OCI-LY1 (cell line): ENCODE data around the gene PCDHGA1.
A peak's percentile ranks its signal among the peaks of the same experiment; 100 is the strongest.

Experiments
- H2AFZ ChIP-seq: fragments of 200-600 bp; sonication (generic), shearing (Covaris generic); 2 replicates; pipeline ENCODE4 v1.6.0; 2014; ENCODE audit warnings: antibody characterized with exemption, mild to moderate bottlenecking, low read length
- H3F3A ChIP-seq: fragments of 200-600 bp; sonication (generic), shearing (Covaris generic); 2 replicates; pipeline ENCODE4 v1.6.0; 2014; ENCODE audit warnings: mild to moderate bottlenecking, antibody characterized with exemption, low read length, moderate library complexity; ENCODE audit not compliant: insufficient read depth
- H3K27ac ChIP-seq: fragments of 200-600 bp; sonication (generic); 2 replicates; pipeline ENCODE4 v1.5.1; 2014; ENCODE audit warnings: low read length, mixed run types, mild to moderate bottlenecking, low read depth; ENCODE audit not compliant: poor library complexity, severe bottlenecking
- H3K27me3 ChIP-seq: fragments of 200-600 bp; sonication (generic); 2 replicates; pipeline ENCODE4 v1.6.0; 2014; ENCODE audit warnings: antibody characterized with exemption, mild to moderate bottlenecking, low read length, moderate library complexity; ENCODE audit not compliant: insufficient read depth
- H3K36me3 ChIP-seq: fragments of 200-600 bp; sonication (generic); 2 replicates; pipeline ENCODE4 v1.6.1; 2014; ENCODE audit warnings: mild to moderate bottlenecking, antibody characterized with exemption, low read length, moderate library complexity, mixed read lengths; ENCODE audit not compliant: insufficient read depth
- H3K4me1 ChIP-seq: fragments of 200-600 bp; sonication (generic); 2 replicates; pipeline ENCODE4 v1.5.1; 2014; ENCODE audit warnings: mild to moderate bottlenecking, low read length, moderate library complexity; ENCODE audit not compliant: insufficient read depth, severe bottlenecking
- H3K4me2 ChIP-seq: fragments of 200-600 bp; sonication (generic), shearing (Covaris generic); 2 replicates; pipeline ENCODE4 v1.6.1; 2014; ENCODE audit warnings: low read length
- H3K4me3 ChIP-seq: fragments of 200-600 bp; sonication (generic); 2 replicates; pipeline ENCODE4 v1.5.1; 2014; ENCODE audit warnings: low read length, low read depth, mild to moderate bottlenecking, mixed read lengths; ENCODE audit not compliant: poor library complexity, severe bottlenecking
- H3K79me2 ChIP-seq: fragments of 200-600 bp; shearing (Covaris generic); 2 replicates; pipeline ENCODE4 v1.6.1; 2016; ENCODE audit warnings: mixed run types, low read length, mixed read lengths; ENCODE audit not compliant: insufficient read depth
- H3K9ac ChIP-seq: fragments of 200-600 bp; sonication (generic), shearing (Covaris generic); 2 replicates; pipeline ENCODE4 v1.6.1; 2014; ENCODE audit warnings: mild to moderate bottlenecking, low read length, mixed read lengths
- H3K9me2 ChIP-seq: fragments of 200-600 bp; sonication (generic), shearing (Covaris generic); 2 replicates; pipeline ENCODE4 v1.6.1; 2014; ENCODE audit warnings: low read depth, mild to moderate bottlenecking, low read length, mixed read lengths
- H3K9me3 ChIP-seq: fragments of 200-600 bp; shearing (Covaris generic); 2 replicates; pipeline ENCODE4 v1.6.1; 2014; ENCODE audit warnings: low read length, mixed read lengths
- H4K20me1 ChIP-seq: fragments of 200-600 bp; sonication (generic), shearing (Covaris generic); 2 replicates; pipeline ENCODE4 v1.6.0; 2016; ENCODE audit warnings: mild to moderate bottlenecking, low read length; ENCODE audit not compliant: insufficient read depth
- EZH2 ChIP-seq: fragments of 200-600 bp; sonication (generic), shearing (Covaris generic); IDR thresholded peaks from 2 replicates; pipeline ENCODE4 v1.8.0; 2017; ENCODE audit warnings: borderline replicate concordance, mixed run types, mild to moderate bottlenecking, antibody characterized with exemption, low read length, moderate library complexity, mixed read lengths
- TF ChIP-seq, protein P1 (sequence below): fragments of 200-600 bp; sonication (generic), shearing (Covaris generic); IDR thresholded peaks from 2 replicates; pipeline ENCODE4 v1.5.1; 2017; ENCODE audit warnings: mild to moderate bottlenecking, antibody characterized with exemption, low read length, moderate library complexity, mixed read lengths

Gene PCDHGA1

DNA sequence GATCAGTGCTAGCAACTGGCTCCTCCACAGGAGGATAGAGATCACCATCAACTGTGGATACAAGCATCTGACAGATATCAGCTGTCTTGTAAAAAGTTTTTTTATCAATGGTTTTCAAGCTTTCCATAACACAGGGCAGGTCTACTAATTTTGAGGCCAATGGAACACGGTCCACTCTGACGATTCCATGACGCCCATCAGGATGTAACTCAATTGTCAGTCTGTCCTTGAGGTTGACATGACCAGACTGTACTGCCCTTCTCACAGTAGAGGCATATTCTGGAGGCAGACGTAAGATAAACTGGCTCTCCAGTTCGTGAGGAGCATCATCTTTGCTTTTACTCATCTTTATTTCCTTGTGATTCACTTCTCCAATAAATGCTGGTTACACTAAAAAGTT is 10.6 kb upstream of the PCDHGA1 start:
- no peak overlapping the region for H2AFZ ChIP-seq
- H3K27me3 ChIP-seq = no peaks in the 10 kb centered on the region
- H3K36me3 ChIP-seq = peaks cover 49% of the 10 kb centered on the region
- H3K9me3 ChIP-seq = peaks cover 34% of the 10 kb centered on the region
- peaks cover 19% of the 10 kb centered on the region for H3K4me1 ChIP-seq
- no peak overlapping the region; the same call in 1 of the 2 replicates for H3K9ac ChIP-seq
- no peak overlapping the region for H3K27ac ChIP-seq
- no peaks in the 10 kb centered on the region for H3F3A ChIP-seq
- H3K4me2 ChIP-seq = peak overlapping the region; percentile 66
- H3K9me2 ChIP-seq = no peaks in the 10 kb centered on the region
- peaks cover 24% of the 10 kb centered on the region for H3K79me2 ChIP-seq
- no peaks in the 10 kb centered on the region for H4K20me1 ChIP-seq
- H3K4me3 ChIP-seq = peak overlapping the region; percentile 86
- TF ChIP-seq EZH2 = no peak
- TF ChIP-seq, protein P1, sequence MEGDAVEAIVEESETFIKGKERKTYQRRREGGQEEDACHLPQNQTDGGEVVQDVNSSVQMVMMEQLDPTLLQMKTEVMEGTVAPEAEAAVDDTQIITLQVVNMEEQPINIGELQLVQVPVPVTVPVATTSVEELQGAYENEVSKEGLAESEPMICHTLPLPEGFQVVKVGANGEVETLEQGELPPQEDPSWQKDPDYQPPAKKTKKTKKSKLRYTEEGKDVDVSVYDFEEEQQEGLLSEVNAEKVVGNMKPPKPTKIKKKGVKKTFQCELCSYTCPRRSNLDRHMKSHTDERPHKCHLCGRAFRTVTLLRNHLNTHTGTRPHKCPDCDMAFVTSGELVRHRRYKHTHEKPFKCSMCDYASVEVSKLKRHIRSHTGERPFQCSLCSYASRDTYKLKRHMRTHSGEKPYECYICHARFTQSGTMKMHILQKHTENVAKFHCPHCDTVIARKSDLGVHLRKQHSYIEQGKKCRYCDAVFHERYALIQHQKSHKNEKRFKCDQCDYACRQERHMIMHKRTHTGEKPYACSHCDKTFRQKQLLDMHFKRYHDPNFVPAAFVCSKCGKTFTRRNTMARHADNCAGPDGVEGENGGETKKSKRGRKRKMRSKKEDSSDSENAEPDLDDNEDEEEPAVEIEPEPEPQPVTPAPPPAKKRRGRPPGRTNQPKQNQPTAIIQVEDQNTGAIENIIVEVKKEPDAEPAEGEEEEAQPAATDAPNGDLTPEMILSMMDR = no peak

DNA sequence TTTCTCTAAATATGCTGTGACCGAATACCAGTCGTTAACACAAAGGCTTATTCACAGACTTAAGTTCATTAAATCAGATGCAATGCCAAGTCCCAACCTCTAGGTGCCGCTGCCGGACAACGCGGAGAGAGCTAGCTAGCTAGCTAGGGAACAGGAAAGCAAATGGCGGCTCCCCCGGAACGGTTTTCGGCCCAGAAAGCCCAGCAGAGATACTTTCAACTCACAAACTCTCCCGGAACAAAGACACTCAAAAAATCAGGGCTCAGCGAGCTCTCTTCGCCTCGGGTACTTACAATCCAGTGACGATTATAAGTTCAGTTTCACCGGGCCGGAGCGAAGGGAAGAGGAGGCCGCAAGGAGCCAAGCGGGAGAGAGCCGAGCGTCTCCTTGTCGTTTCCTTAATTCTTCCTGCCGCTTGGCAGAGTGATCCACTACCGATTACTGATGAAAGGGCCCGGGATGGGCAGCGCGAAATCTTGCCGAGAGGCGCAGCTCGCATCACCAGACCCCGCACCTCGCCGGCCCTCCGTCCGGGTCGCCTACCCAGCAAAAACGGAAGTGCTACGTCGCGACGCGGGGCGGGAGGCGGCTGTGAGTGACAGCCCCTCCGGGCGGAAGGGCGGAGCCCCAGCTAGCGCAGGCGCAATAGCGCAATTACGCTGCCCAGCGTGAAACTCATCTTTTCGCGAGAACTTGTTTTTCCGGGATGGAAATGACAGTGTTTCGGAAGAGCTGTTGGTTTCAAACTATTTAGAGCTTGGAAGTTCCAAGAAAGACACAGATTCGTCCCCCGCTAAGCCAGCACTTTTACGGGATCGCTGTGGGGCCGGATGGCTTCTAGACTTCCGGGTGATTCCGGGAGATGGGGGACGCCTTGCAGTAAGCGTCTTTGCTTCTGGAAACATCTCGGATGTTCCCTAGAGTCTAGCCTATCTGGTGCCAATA is 9.8 kb upstream of the PCDHGA1 start, which contains the start of gene TAF7:
Gene TAF7 (minus strand): TSS at position 560 of the 945 bp plus-strand sequence. CDS start 740 bp downstream, outside the sequence.
- Histone ChIP-seq H3K4me3 (peak within 1 kb of the TSS; percentile 86), H3K4me1 (peaks cover 19% of the 10 kb centered on the region), H3F3A (no peaks in the 10 kb centered on the region), H3K9me3 (peaks cover 27% of the 10 kb centered on the region), H3K9ac (peak within 1 kb of the TSS; percentile 90), H4K20me1 (no peaks in the 10 kb centered on the region), H3K4me2 (peak within 1 kb of the TSS; percentile 66), H2AFZ (peak within 1 kb of the TSS; percentile 21), H3K79me2 (peaks cover 24% of the 10 kb centered on the region), H3K36me3 (peaks cover 43% of the 10 kb centered on the region), H3K27me3 (no peaks in the 10 kb centered on the region), H3K27ac (peak within 1 kb of the TSS; percentile 88), H3K9me2 (no peaks in the 10 kb centered on the region)
- TF ChIP-seq, protein P1 = peak; percentile 87
- TF ChIP-seq EZH2 = no peak

DNA sequence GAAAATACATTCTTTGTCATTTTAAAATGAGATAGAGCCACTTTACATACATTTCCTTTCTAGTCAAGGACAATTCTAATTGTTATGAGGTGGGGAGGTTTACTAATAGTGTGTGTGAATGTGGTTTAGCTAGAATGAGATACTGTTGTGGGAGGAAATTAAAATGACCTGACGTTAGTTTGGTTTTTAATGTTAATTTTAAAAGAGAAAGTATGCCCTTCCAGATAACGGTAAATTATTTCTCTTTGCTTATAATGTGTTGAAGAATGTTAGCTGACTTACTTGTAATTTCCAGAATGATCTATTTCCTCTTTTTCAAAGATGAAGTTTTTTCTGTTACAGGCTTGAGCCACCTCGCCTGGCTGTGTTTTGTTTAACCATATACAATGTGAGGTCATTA is 8.1 kb upstream of the PCDHGA1 start:
- Histone ChIP-seq H2AFZ (no peak overlapping the region), H3K9me3 (peaks cover 20% of the 10 kb centered on the region)

More for the DNA sequence above, 8.1 kb upstream of the PCDHGA1 start:
- Histone ChIP-seq H3K27ac (no peak overlapping the region), H3K4me2 (no peak overlapping the region), H3K9ac (no peak overlapping the region), H3K9me2 (no peaks in the 10 kb centered on the region), H3K79me2 (peaks cover 24% of the 10 kb centered on the region), H3K27me3 (no peaks in the 10 kb centered on the region), H3K36me3 (peaks cover 26% of the 10 kb centered on the region), H3F3A (no peaks in the 10 kb centered on the region), H3K4me3 (no peak overlapping the region), H3K4me1 (peaks cover 28% of the 10 kb centered on the region), H4K20me1 (no peaks in the 10 kb centered on the region)
- no peak for TF ChIP-seq EZH2
- TF ChIP-seq, protein P1 = no peak
